Peyer's patch (tissue), 4 donors: ENCODE measurements around the gene TCIRG1. TPM values are rescaled to one million over a fixed set of nuclear protein-coding genes. Genes with fewer than 3 reads are reported as not detected.

Source experiments
- DNase-seq, 3 donors: peaks; one replicate each; pipeline ENCODE4 v3.0.0-alpha.2; 2017 to 2019
- H3K27ac ChIP-seq, 4 donors: fragments of 200-600 bp; sonication (generic); one replicate each; pipeline ENCODE4 v1.5.1; 2016 to 2019
- H3K27me3 ChIP-seq, 2 donors: fragments of 200-600 bp; sonication (generic); one replicate each; pipeline ENCODE4 v1.5.1; 2019
- H3K36me3 ChIP-seq, 3 donors: fragments of 200-600 bp; sonication (generic); one replicate each; pipeline ENCODE4 v1.5.1; 2016 to 2019
- H3K4me1 ChIP-seq, 4 donors: fragments of 200-600 bp; sonication (generic); one replicate each; pipeline ENCODE4 v1.5.1; 2016 to 2019
- H3K4me3 ChIP-seq, 4 donors: fragments of 200-600 bp; sonication (generic); 1 replicate in 3 of 4; 2 replicates in 1 of 4; pipeline ENCODE4 v1.5.1; 2016 to 2019; ENCODE audit warnings: mild to moderate bottlenecking in 1 of 4
- H3K9me3 ChIP-seq, 4 donors: fragments of 200-600 bp; sonication (generic); one replicate each; pipeline ENCODE4 v1.5.1; 2016 to 2019; ENCODE audit warnings: mild to moderate bottlenecking in 1 of 4
- CTCF ChIP-seq, 6 experiments: fragments of 450-650 bp in 4 of 6; fragments of 200-600 bp in 2 of 6; sonication (generic) in 1 of 6; IDR thresholded peaks; one replicate each; pipeline ENCODE4 v1.5.1; 2017 to 2019; ENCODE audit warnings: antibody characterized with exemption in 6 of 6, mild to moderate bottlenecking in 3 of 6, moderate library complexity in 1 of 6
- POLR2A ChIP-seq, 2 donors: fragments of 450-650 bp; IDR thresholded peaks; one replicate each; pipeline ENCODE4 v1.5.1; 2017; ENCODE audit warnings: antibody characterized with exemption in 2 of 2, mild to moderate bottlenecking in 2 of 2, moderate library complexity in 2 of 2
- total RNA-seq, 4 donors: library from RNA; depleted of rRNA; stranded (reverse); fragments of >200 nt; gene quantifications; one replicate each; pipeline ENCODE4 v1.1.0, GENCODE V29; 2016

Gene TCIRG1
- total RNA-seq, 4 donors from 2014 or later: 239 to 586 (median 464) TPM

- no peaks in the 10 kb centered on the region for H3K9me3 ChIP-seq
- no peak overlapping the region for H3K4me3 ChIP-seq
- no peak overlapping the region for H3K27ac ChIP-seq
- no peak for DNase-seq
- no peak for TF ChIP-seq POLR2A (IDR thresholded peaks at IDR 0.05)
- no peak for TF ChIP-seq CTCF (IDR thresholded peaks at IDR 0.05)
- peaks cover 0 to 6% (median 0%) of the 10 kb centered on the region in 4 donors for H3K4me1 ChIP-seq
- H3K36me3 ChIP-seq: peaks cover 0 to 93% (median 0%) of the 10 kb centered on the region in 3 donors
- H3K27me3 ChIP-seq: no peaks in the 10 kb centered on the region
Measured at GRCh38 chr11:68047437-68048290, 8.8 kb downstream of the TCIRG1 start.

- no peaks in the 10 kb centered on the region for H3K27me3 ChIP-seq
- H3K9me3 ChIP-seq: no peaks in the 10 kb centered on the region
- H3K4me3 ChIP-seq: no peak overlapping the region
- H3K27ac ChIP-seq: no peak overlapping the region
- DNase-seq: no peak
- no peak for TF ChIP-seq CTCF (IDR thresholded peaks at IDR 0.05)
- TF ChIP-seq POLR2A (IDR thresholded peaks at IDR 0.05): no peak
- H3K4me1 ChIP-seq: no peaks in the 10 kb centered on the region
- H3K36me3 ChIP-seq: peaks cover 0 to 87% (median 0%) of the 10 kb centered on the region in 3 donors
Measured at GRCh38 chr11:68048681-68049508, 10.1 kb downstream of the TCIRG1 start.

GRCh38 chr11:68049509-68050370 is 10.9 kb downstream of the TCIRG1 start:
- TF ChIP-seq CTCF (IDR thresholded peaks at IDR 0.05) (no peak), POLR2A (IDR thresholded peaks at IDR 0.05) (no peak)
- Histone ChIP-seq H3K27ac (no peak overlapping the region), H3K27me3 (no peaks in the 10 kb centered on the region), H3K4me3 (no peak overlapping the region), H3K9me3 (no peaks in the 10 kb centered on the region), H3K4me1 (no peaks in the 10 kb centered on the region), H3K36me3 (peaks cover 0 to 79% (median 0%) of the 10 kb centered on the region in 3 donors)
- DNase-seq: no peak

GRCh38 chr11:68050371-68050841 is 11.6 kb downstream of the TCIRG1 start:
- Histone ChIP-seq H3K9me3 (no peaks in the 10 kb centered on the region), H3K27ac (no peak overlapping the region), H3K4me3 (no peak overlapping the region), H3K36me3 (peaks cover 0 to 74% (median 0%) of the 10 kb centered on the region in 3 donors), H3K4me1 (no peaks in the 10 kb centered on the region), H3K27me3 (no peaks in the 10 kb centered on the region)
- no peak for TF ChIP-seq POLR2A (IDR thresholded peaks at IDR 0.05)
- TF ChIP-seq CTCF (IDR thresholded peaks at IDR 0.05): no peak
- DNase-seq: no peak
